Transverse colon (tissue), 4 donors: ENCODE data around the gene ZNF160.

ENCODE experiments used
- EP300 ChIP-seq: sonication (generic); formaldehyde crosslinking; IDR thresholded peaks from one replicate; pipeline ENCODE4 v1.6.1; 2017; ENCODE audit warnings: antibody characterized with exemption, low read depth
- POLR2A ChIP-seq: fragments of 450-650 bp; IDR thresholded peaks from one replicate; pipeline ENCODE4 v1.6.1; 2016; ENCODE audit warnings: antibody characterized with exemption, mild to moderate bottlenecking, moderate library complexity
- POLR2AphosphoS5 ChIP-seq, 3 donors: sonication (generic); formaldehyde crosslinking; IDR thresholded peaks; one replicate each; pipeline ENCODE4 v1.6.1; 2016; ENCODE audit warnings: antibody characterized with exemption in 3 of 3
- TF ChIP-seq, protein P1 (sequence below), 5 experiments: fragments of 200-600 bp in 3 of 5; fragments of 450-650 bp in 2 of 5; sonication (generic) in 3 of 5; IDR thresholded peaks; 1 replicate in 2 of 5; 2 replicates in 3 of 5; pipeline ENCODE4 v1.5.1; 2016 to 2017; ENCODE audit warnings: antibody characterized with exemption in 5 of 5, inconsistent platforms in 3 of 5, mild to moderate bottlenecking in 2 of 5, moderate library complexity in 1 of 5

DNA sequence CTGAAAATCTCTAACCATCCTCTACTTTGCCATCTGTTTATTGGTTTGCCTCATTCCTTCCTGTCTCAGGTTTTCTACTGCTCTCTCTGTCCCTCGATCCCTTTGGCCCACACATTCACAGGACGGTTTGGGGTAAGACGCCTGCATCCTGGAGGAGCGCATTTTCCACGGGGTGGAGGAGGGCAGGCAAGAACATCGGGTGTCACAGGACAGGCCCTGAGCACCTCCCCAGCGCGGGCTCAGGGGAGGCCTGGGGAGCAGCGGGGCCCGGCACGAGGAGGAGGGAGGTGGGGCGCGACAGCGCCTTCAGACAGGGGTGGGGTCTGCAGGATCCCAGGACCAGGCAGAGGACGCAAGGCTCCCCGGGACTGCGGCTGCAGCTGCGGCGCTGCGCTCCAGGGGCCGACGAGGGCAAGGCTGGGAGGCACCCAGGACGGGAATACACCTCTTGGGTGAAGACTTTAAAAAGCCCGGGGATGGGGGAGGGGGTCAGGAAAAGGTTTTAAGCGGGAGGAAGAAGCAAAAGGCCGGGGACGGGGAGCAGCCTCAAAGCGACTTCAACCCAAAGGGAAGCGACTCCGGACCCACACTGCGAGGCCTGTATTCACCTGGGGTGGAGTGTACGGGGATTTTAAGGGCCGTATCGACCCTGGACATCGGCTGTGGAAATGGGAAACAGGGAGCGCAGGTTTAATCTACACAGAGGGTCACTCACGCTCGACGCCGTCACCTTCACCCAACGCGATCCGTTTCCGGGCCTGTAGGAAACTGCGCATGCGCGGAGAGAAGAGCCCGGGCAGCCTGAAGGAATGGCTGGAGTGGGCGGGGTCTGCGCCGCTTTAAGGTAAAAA lies 29.1 kb upstream of the ZNF160 start, which contains the start of gene ZNF415:
- TF ChIP-seq POLR2AphosphoS5 (IDR thresholded peaks at IDR 0.05) (peak in 2 of 3 donors; percentile 31 to 43), EP300 (no peak), POLR2A (peak; percentile 26)
- TF ChIP-seq, protein P1, sequence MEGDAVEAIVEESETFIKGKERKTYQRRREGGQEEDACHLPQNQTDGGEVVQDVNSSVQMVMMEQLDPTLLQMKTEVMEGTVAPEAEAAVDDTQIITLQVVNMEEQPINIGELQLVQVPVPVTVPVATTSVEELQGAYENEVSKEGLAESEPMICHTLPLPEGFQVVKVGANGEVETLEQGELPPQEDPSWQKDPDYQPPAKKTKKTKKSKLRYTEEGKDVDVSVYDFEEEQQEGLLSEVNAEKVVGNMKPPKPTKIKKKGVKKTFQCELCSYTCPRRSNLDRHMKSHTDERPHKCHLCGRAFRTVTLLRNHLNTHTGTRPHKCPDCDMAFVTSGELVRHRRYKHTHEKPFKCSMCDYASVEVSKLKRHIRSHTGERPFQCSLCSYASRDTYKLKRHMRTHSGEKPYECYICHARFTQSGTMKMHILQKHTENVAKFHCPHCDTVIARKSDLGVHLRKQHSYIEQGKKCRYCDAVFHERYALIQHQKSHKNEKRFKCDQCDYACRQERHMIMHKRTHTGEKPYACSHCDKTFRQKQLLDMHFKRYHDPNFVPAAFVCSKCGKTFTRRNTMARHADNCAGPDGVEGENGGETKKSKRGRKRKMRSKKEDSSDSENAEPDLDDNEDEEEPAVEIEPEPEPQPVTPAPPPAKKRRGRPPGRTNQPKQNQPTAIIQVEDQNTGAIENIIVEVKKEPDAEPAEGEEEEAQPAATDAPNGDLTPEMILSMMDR (IDR thresholded peaks at IDR 0.05), result no peak
